Stimulated activated memory B cell treated with anti-CD40 and anti-IgM and Interleukin-4, amounts not matched to agents 10 μg/mL and 1 μg/mL and 100 μg/mL, for 72 hours (primary cell): ENCODE data around the gene TSPAN9.

Source experiments
- ATAC-seq: fragments of 150-1000 bp; cut with Tn5 transposase; 2 replicates; pipeline ENCODE4 v1.10.0; 2021
- H3K27ac Mint-ChIP-seq: one replicate; pipeline ENCODE4 v1.8.0; 2022; ENCODE audit warnings: mild to moderate bottlenecking, mixed read lengths
- H3K27me3 Mint-ChIP-seq: one replicate; pipeline ENCODE4 v1.8.0; 2022; ENCODE audit warnings: mixed read lengths
- H3K36me3 Mint-ChIP-seq: one replicate; pipeline ENCODE4 v1.8.0; 2022; ENCODE audit warnings: mixed read lengths
- H3K4me1 Mint-ChIP-seq: one replicate; pipeline ENCODE4 v1.8.0; 2022; ENCODE audit warnings: mixed read lengths
- H3K4me3 Mint-ChIP-seq: one replicate; pipeline ENCODE4 v1.8.0; 2022; ENCODE audit warnings: mild to moderate bottlenecking, moderate library complexity, mixed read lengths
- H3K9me3 Mint-ChIP-seq: one replicate; pipeline ENCODE4 v1.8.0; 2022; ENCODE audit warnings: mixed read lengths

The TSPAN9 gene

GRCh38 chr12:3130057-3130830 is 53.1 kb downstream of the TSPAN9 start:
- no peak overlapping the region for H3K27ac Mint-ChIP-seq
- H3K4me3 Mint-ChIP-seq: no peak overlapping the region
- peaks cover 15% of the 10 kb centered on the region for H3K4me1 Mint-ChIP-seq
- peak; percentile 16 for ATAC-seq
- H3K27me3 Mint-ChIP-seq: peaks cover 68% of the 10 kb centered on the region
- H3K36me3 Mint-ChIP-seq: no peaks in the 10 kb centered on the region
- peaks cover 5% of the 10 kb centered on the region for H3K9me3 Mint-ChIP-seq

GRCh38 chr12:3131129-3131528 is 54.0 kb downstream of the TSPAN9 start:
- no peak overlapping the region for H3K27ac Mint-ChIP-seq
- peaks cover 74% of the 10 kb centered on the region for H3K27me3 Mint-ChIP-seq
- H3K36me3 Mint-ChIP-seq: no peaks in the 10 kb centered on the region
- no peak overlapping the region for H3K4me3 Mint-ChIP-seq
- H3K9me3 Mint-ChIP-seq: peaks cover 5% of the 10 kb centered on the region
- no peak for ATAC-seq
- H3K4me1 Mint-ChIP-seq: peaks cover 15% of the 10 kb centered on the region

GRCh38 chr12:3132636-3133404 is 55.6 kb downstream of the TSPAN9 start:
- Mint-ChIP-seq H3K9me3 (peaks cover 5% of the 10 kb centered on the region), H3K27ac (no peak overlapping the region), H3K4me1 (peaks cover 15% of the 10 kb centered on the region), H3K36me3 (no peaks in the 10 kb centered on the region), H3K4me3 (no peak overlapping the region), H3K27me3 (peaks cover 81% of the 10 kb centered on the region)
- no peak for ATAC-seq

- Mint-ChIP-seq H3K36me3 (no peaks in the 10 kb centered on the region), H3K4me1 (peaks cover 15% of the 10 kb centered on the region), H3K27ac (no peak overlapping the region), H3K4me3 (no peak overlapping the region), H3K9me3 (peaks cover 5% of the 10 kb centered on the region), H3K27me3 (peaks cover 85% of the 10 kb centered on the region)
- ATAC-seq: no peak
Observed at GRCh38 chr12:3133405-3133783, 56.2 kb downstream of the TSPAN9 start.

- Mint-ChIP-seq H3K9me3 (peaks cover 1% of the 10 kb centered on the region), H3K36me3 (no peaks in the 10 kb centered on the region), H3K27ac (no peak overlapping the region), H3K4me3 (no peak overlapping the region), H3K4me1 (peaks cover 15% of the 10 kb centered on the region), H3K27me3 (peaks cover 85% of the 10 kb centered on the region)
- ATAC-seq: no peak
Observed at GRCh38 chr12:3134126-3134525, 56.9 kb downstream of the TSPAN9 start.

GRCh38 chr12:3134526-3135135 is 57.5 kb downstream of the TSPAN9 start:
- ATAC-seq: no peak
- Mint-ChIP-seq H3K36me3 (no peaks in the 10 kb centered on the region), H3K4me3 (no peak overlapping the region), H3K9me3 (no peaks in the 10 kb centered on the region), H3K27ac (no peak overlapping the region), H3K4me1 (peaks cover 14% of the 10 kb centered on the region), H3K27me3 (peaks cover 85% of the 10 kb centered on the region)

GRCh38 chr12:3135522-3136461 is 58.6 kb downstream of the TSPAN9 start:
- no peak overlapping the region for H3K27ac Mint-ChIP-seq
- ATAC-seq: peak; percentile 71
- no peaks in the 10 kb centered on the region for H3K9me3 Mint-ChIP-seq
- no peaks in the 10 kb centered on the region for H3K36me3 Mint-ChIP-seq
- H3K27me3 Mint-ChIP-seq: peaks cover 85% of the 10 kb centered on the region
- no peak overlapping the region for H3K4me3 Mint-ChIP-seq
- H3K4me1 Mint-ChIP-seq: peaks cover 3% of the 10 kb centered on the region

GRCh38 chr12:3136641-3137267 is 59.6 kb downstream of the TSPAN9 start:
- H3K27ac Mint-ChIP-seq: no peak overlapping the region
- H3K9me3 Mint-ChIP-seq: no peaks in the 10 kb centered on the region
- no peak for ATAC-seq
- H3K4me3 Mint-ChIP-seq: no peak overlapping the region
- peaks cover 85% of the 10 kb centered on the region for H3K27me3 Mint-ChIP-seq
- no peaks in the 10 kb centered on the region for H3K4me1 Mint-ChIP-seq
- no peaks in the 10 kb centered on the region for H3K36me3 Mint-ChIP-seq

GRCh38 chr12:3137268-3137781 is 60.1 kb downstream of the TSPAN9 start:
- ATAC-seq: no peak
- Mint-ChIP-seq H3K4me1 (no peaks in the 10 kb centered on the region), H3K36me3 (no peaks in the 10 kb centered on the region), H3K27ac (no peak overlapping the region), H3K27me3 (peaks cover 85% of the 10 kb centered on the region), H3K4me3 (no peak overlapping the region), H3K9me3 (no peaks in the 10 kb centered on the region)

GRCh38 chr12:3137814-3138445 is 60.8 kb downstream of the TSPAN9 start:
- Mint-ChIP-seq H3K9me3 (no peaks in the 10 kb centered on the region), H3K4me3 (no peak overlapping the region), H3K4me1 (no peaks in the 10 kb centered on the region), H3K27me3 (peaks cover 85% of the 10 kb centered on the region), H3K27ac (no peak overlapping the region), H3K36me3 (no peaks in the 10 kb centered on the region)
- no peak for ATAC-seq

- H3K4me3 Mint-ChIP-seq: no peak overlapping the region
- H3K9me3 Mint-ChIP-seq: no peaks in the 10 kb centered on the region
- H3K27me3 Mint-ChIP-seq: peaks cover 77% of the 10 kb centered on the region
- H3K4me1 Mint-ChIP-seq: no peaks in the 10 kb centered on the region
- ATAC-seq: no peak
- no peaks in the 10 kb centered on the region for H3K36me3 Mint-ChIP-seq
- H3K27ac Mint-ChIP-seq: no peak overlapping the region
Observed at GRCh38 chr12:3138941-3139511, 61.8 kb downstream of the TSPAN9 start.

GRCh38 chr12:3139760-3140159 is 62.6 kb downstream of the TSPAN9 start:
- no peaks in the 10 kb centered on the region for H3K4me1 Mint-ChIP-seq
- H3K27ac Mint-ChIP-seq: no peak overlapping the region
- no peak for ATAC-seq
- H3K9me3 Mint-ChIP-seq: no peaks in the 10 kb centered on the region
- H3K4me3 Mint-ChIP-seq: no peak overlapping the region
- peaks cover 72% of the 10 kb centered on the region for H3K27me3 Mint-ChIP-seq
- no peaks in the 10 kb centered on the region for H3K36me3 Mint-ChIP-seq

GRCh38 chr12:3140284-3140683 is 63.1 kb downstream of the TSPAN9 start:
- H3K27me3 Mint-ChIP-seq: peaks cover 72% of the 10 kb centered on the region
- H3K36me3 Mint-ChIP-seq: no peaks in the 10 kb centered on the region
- H3K4me1 Mint-ChIP-seq: no peaks in the 10 kb centered on the region
- H3K9me3 Mint-ChIP-seq: no peaks in the 10 kb centered on the region
- no peak overlapping the region for H3K27ac Mint-ChIP-seq
- H3K4me3 Mint-ChIP-seq: no peak overlapping the region
- ATAC-seq: no peak
